ENCODE data around the gene TMUB1.

TMUB1 gene, protein sequence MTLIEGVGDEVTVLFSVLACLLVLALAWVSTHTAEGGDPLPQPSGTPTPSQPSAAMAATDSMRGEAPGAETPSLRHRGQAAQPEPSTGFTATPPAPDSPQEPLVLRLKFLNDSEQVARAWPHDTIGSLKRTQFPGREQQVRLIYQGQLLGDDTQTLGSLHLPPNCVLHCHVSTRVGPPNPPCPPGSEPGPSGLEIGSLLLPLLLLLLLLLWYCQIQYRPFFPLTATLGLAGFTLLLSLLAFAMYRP

GRCh38 chr7:151083071-151083823, at the start of gene TMUB1:
TSS of gene TMUB1 (minus strand) at chr7:151083493. CDS start at chr7:151082563, 930 bp downstream.
- in situ Hi-C loops (cut with HindIII; ENCODE audit: low pct_ligation_motif_present, low pct_unique_long_range_greater_than_20kb, low sequenced_read_pairs), result no loop called here
- DNase-seq, result peak; percentile 71

DNA sequence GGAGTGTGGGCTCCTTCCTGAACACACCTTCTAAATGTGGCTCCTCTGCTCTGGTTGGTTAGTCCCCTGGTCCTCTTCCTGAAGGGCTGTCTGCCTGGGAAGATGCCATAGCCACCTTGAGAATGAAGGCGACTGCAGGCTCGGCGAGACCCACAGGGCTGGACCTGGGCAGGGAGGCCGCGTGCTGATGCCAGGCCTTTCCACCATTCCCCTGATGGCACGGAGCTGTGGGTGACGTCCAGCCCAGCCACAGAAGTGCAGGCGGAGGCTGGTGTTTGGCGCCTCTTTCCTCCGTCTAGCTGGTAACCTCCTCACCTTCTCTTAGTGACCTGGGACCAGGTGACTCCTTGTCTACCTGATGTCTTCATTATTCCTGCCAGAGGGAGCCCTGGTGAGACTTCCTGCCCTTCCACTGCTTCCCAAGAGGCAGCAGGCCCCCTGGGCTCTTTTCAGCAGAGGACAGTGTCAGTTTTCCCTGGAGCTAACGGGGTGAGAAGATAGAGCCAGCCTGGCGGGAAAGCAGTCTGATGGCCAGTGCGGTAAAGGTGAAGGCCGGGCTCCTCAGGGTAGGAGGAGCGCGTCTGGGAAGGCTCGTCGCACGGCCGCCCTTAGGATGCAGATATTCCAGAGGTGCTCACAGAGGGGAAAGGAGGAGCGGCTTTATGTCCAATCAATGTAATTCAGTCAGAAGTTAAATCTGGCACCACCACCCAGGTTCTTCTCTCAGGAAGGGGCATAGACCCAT, 49.3 kb upstream of the TMUB1 start:
- DNase-seq, result no peak
- in situ Hi-C loops (cut with HindIII; ENCODE audit: low pct_ligation_motif_present, low pct_unique_long_range_greater_than_20kb, low sequenced_read_pairs), result no loop called here

GRCh38 chr7:151131592-151132293, 48.5 kb upstream of the TMUB1 start:
- in situ Hi-C loops (cut with HindIII; ENCODE audit: low pct_ligation_motif_present, low pct_unique_long_range_greater_than_20kb, low sequenced_read_pairs), result no loop called here
- DNase-seq, result no peak

DNA sequence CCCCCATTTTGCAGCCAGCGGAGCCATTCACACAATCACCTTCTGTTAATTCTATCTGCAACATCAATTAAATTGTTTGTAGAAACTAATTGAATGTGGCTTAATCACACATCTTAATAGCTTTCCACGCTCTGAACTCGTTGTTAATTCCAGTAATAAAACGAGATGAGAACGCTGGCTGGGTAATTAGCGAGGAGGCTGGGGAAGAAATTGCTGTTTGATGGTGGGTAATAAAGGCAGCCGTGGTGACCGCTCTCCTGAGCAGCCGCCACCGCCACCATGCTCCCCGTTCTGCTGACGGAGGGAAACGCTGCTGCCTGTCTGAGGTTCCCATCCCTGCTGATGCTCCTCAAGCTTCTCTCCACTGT, 47.9 kb upstream of the TMUB1 start:
- no peak for DNase-seq
- in situ Hi-C loops (cut with HindIII; ENCODE audit: low pct_ligation_motif_present, low pct_unique_long_range_greater_than_20kb, low sequenced_read_pairs), result no loop called here

DNA sequence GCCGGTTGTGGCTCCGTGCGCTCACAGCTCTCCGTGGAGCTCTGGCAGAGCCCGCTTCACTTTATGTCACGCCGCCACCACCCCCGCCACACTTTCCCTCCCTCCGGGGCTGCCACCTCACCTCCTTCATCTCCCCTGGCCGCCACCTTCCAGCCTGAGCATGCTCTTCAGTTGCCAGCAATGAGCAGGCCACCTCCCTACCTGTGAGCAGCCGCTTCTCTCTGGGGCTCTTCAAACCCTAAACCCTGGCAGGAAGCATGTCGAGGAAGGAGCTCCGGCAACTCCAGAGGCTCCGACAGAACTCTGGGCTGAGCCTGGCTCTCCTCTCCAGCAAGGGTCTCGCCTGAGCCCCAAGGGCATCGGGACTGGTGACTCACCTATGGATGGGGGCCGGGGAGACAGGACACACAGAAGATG, 47.5 kb upstream of the TMUB1 start:
- no peak for DNase-seq
- in situ Hi-C loops (cut with HindIII; ENCODE audit: low pct_ligation_motif_present, low pct_unique_long_range_greater_than_20kb, low sequenced_read_pairs), result no loop called here

GRCh38 chr7:151129960-151130591, 46.8 kb upstream of the TMUB1 start:
- in situ Hi-C loops (cut with HindIII; ENCODE audit: low pct_ligation_motif_present, low pct_unique_long_range_greater_than_20kb, low sequenced_read_pairs), result no loop called here

GRCh38 chr7:151129117-151129959, 46.0 kb upstream of the TMUB1 start:
- in situ Hi-C loops (cut with HindIII; ENCODE audit: low pct_ligation_motif_present, low pct_unique_long_range_greater_than_20kb, low sequenced_read_pairs), result no loop called here
- no peak for DNase-seq

More at GRCh38 chr7:151129960-151130591, 46.8 kb upstream of the TMUB1 start:
- DNase-seq, result no peak

GRCh38 chr7:151128716-151129115, 45.4 kb upstream of the TMUB1 start:
- in situ Hi-C loops (cut with HindIII; ENCODE audit: low pct_ligation_motif_present, low pct_unique_long_range_greater_than_20kb, low sequenced_read_pairs), result no loop called here
- DNase-seq, result no peak

DNA sequence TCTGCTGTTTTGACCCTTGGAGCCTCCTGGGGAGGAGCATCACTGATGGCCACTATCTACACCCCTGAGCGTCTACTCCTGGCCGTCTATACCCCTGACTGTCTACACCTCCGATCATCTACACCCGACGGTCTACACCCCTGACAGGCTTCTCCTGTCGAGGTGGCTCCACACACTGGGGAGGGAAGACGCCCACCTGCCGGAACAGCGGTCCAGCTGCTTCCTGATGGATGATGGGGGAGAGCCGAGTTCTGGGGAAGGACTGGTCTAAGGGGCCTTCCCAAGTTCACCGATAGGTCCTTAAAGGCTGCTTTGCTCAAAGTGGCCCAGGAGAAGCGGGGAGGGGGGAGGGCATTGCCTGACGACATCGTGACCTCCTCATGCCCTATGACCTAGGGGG, 44.9 kb upstream of the TMUB1 start:
- no peak for DNase-seq
- in situ Hi-C loops (cut with HindIII; ENCODE audit: low pct_ligation_motif_present, low pct_unique_long_range_greater_than_20kb, low sequenced_read_pairs), result no loop called here

- DNase-seq, result no peak
- in situ Hi-C loops (cut with HindIII; ENCODE audit: low pct_ligation_motif_present, low pct_unique_long_range_greater_than_20kb, low sequenced_read_pairs), result no loop called here
Observed at GRCh38 chr7:151126491-151127137, 43.3 kb upstream of the TMUB1 start.

DNA sequence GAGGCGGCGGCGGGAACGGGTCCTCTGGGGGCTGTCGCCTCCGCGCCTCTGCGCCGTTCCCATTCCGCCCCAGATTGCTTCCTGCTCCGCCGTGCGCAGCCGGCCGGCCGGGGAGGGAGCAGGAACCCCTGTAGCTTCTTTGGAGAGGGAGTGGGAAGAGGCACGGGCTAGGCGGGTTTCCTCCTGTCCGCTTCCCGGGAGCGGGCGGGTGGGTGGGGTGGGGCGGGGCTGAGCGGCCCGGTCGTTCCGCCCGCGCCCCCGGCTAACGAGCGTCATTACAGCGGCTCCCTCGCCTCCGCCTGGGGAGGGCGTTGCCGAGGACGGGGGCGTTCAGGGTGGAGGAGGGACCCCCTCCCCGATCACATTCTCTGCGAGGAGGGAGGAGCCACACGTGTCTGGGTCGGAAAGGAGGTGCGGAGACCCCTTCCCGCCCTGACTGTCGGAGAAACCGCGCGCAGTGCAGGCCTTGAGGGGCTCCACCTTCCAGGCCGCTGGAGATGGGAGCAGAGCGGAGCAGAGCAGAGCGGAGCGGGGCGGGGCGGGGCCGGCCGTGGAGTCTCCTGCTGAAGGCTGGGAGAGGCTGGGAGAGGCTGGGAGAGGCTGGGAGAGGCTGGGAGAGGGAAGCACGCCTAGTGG, 42.7 kb upstream of the TMUB1 start:
- in situ Hi-C loops (cut with HindIII; ENCODE audit: low pct_ligation_motif_present, low pct_unique_long_range_greater_than_20kb, low sequenced_read_pairs), result no loop called here
- DNase-seq, result no peak

- peak; percentile 53 for DNase-seq
- in situ Hi-C loops (cut with HindIII; ENCODE audit: low pct_ligation_motif_present, low pct_unique_long_range_greater_than_20kb, low sequenced_read_pairs), result no loop called here
Observed at GRCh38 chr7:151125470-151125845, 42.2 kb upstream of the TMUB1 start.

DNA sequence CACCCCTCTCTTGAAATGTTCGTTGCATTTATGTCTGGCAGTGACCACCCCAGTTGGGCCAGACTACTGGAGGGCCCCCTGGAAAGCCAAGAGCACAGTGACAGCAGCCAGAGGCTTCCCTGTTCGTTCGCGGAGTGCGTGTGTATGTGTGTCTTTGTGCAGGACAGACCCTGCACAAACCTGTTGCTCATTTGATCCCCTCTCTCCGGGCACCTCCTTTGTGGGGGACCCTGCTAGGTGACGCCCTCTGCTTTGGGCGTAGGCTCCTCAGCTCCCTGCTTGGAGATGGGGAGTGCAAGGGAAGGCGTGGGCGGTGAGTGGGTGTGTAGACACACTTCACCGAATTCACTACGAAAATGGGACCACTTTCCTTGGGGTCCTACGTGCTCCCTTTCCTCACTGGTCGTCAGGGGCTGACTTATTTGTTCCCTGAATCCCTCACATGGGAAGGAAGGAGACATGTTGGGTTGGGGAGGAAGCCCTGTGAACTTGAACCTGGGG, 41.7 kb upstream of the TMUB1 start:
- in situ Hi-C loops (cut with HindIII; ENCODE audit: low pct_ligation_motif_present, low pct_unique_long_range_greater_than_20kb, low sequenced_read_pairs), result no loop called here

DNA sequence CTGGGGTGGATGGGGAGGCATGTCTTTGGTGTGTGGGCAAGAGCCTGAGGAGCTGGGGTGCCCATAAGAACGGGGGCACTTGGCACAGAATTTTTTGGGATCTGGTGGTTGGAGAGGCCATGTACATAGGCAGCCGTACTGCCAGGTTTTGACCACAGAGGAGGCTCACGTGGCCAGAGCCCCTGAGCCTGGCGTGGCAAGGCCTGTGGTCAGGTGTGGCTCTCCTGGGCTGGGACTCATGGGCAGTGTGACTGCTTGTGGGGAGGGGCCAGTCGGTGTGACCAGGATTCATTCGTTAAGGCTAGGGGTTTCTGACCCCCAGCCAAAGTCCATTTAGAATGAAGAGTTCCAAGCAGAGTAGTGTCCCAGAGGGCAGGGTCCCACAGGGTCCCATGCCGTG, 41.2 kb upstream of the TMUB1 start:
- no peak for DNase-seq
- in situ Hi-C loops (cut with HindIII; ENCODE audit: low pct_ligation_motif_present, low pct_unique_long_range_greater_than_20kb, low sequenced_read_pairs), result no loop called here

More for the DNA sequence above, 41.7 kb upstream of the TMUB1 start:
- DNase-seq, result no peak

GRCh38 chr7:151123822-151124464, 40.6 kb upstream of the TMUB1 start:
- peak; percentile 83 for DNase-seq
- in situ Hi-C loops (cut with HindIII; ENCODE audit: low pct_ligation_motif_present, low pct_unique_long_range_greater_than_20kb, low sequenced_read_pairs), result no loop called here

GRCh38 chr7:151123158-151123821, 40.0 kb upstream of the TMUB1 start:
- in situ Hi-C loops (cut with HindIII; ENCODE audit: low pct_ligation_motif_present, low pct_unique_long_range_greater_than_20kb, low sequenced_read_pairs), result no loop called here
- no peak for DNase-seq

Data from ACHN (cell line).